PC-3 (cell line): ENCODE results near the gene TMED7.

Experiments used
- EZH2 ChIP-seq: fragments of 300-600 bp; sonication (generic); IDR thresholded peaks from one replicate; pipeline ENCODE4 v1.6.1; 2017; ENCODE audit warnings: antibody characterized with exemption, mild to moderate bottlenecking, low read length; ENCODE audit not compliant: unreplicated experiment
- EZH2phosphoT487 ChIP-seq: fragments of 300-600 bp; sonication (generic); IDR thresholded peaks from 2 replicates; pipeline ENCODE4 v1.6.1; 2018; ENCODE audit warnings: mild to moderate bottlenecking, antibody characterized with exemption, low read length, borderline replicate concordance
- TF ChIP-seq, protein P1 (sequence below): fragments of 300-600 bp; sonication (generic); conservative IDR thresholded peaks from 2 replicates; pipeline ENCODE4 v1.5.1; 2017; ENCODE audit warnings: antibody characterized with exemption, low read depth, mild to moderate bottlenecking, low read length

DNA sequence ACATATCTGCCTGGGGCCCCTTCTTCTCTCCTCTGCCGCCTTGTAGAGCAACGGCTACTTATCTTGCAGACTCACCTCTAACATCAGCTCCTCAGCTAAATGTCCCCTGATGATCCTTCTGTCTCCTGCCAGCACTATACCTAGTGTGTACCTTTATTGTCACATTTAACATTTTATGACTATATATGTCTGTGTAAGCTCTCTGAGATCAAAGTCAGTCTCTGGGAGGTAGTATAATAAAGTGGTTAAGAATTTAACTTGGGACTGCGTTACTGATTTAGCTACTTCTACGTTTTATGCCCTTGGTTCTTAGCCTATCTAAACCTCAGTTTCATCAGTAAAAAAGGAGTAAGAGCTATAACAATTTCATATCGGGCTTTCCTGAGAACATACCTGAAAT, 2.2 kb downstream of the TMED7 start:
- TF ChIP-seq, protein P1, sequence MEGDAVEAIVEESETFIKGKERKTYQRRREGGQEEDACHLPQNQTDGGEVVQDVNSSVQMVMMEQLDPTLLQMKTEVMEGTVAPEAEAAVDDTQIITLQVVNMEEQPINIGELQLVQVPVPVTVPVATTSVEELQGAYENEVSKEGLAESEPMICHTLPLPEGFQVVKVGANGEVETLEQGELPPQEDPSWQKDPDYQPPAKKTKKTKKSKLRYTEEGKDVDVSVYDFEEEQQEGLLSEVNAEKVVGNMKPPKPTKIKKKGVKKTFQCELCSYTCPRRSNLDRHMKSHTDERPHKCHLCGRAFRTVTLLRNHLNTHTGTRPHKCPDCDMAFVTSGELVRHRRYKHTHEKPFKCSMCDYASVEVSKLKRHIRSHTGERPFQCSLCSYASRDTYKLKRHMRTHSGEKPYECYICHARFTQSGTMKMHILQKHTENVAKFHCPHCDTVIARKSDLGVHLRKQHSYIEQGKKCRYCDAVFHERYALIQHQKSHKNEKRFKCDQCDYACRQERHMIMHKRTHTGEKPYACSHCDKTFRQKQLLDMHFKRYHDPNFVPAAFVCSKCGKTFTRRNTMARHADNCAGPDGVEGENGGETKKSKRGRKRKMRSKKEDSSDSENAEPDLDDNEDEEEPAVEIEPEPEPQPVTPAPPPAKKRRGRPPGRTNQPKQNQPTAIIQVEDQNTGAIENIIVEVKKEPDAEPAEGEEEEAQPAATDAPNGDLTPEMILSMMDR: no peak
- TF ChIP-seq EZH2 (no peak), EZH2phosphoT487 (no peak)
